ENCODE data around the gene TMCC1. TPM values are rescaled to one million over a fixed set of nuclear protein-coding genes. Genes with fewer than 3 reads are reported as not detected.

TMCC1 gene
- total RNA-seq, 4 donors from 2014 or later, result 4.1 to 21.8 (median 14.5) TPM

GRCh38 chr3:129688271-129688895, 205.1 kb downstream of the TMCC1 start:
- H3K4me3 ChIP-seq, result peak overlapping the region in 1 of 4 donors; percentile 38
- intact Hi-C loops (cut with DNase I; ENCODE audit: low total_unique reads), result no loop called here
- H3K4me1 ChIP-seq, result peaks cover 0 to 25% (median 9%) of the 10 kb centered on the region in 4 donors
- H3K27ac ChIP-seq, result peak overlapping the region; percentile 52 to 67 (median 56)
- no peaks in the 10 kb centered on the region for H3K36me3 ChIP-seq
- 54 to 59% methylated on average over 3 to 11 of the region's 11 CpGs for WGBS, 2 donors (ENCODE audit: low coverage in 1 of 2)
- no peaks in the 10 kb centered on the region for H3K27me3 ChIP-seq
- no peaks in the 10 kb centered on the region for H3K9me3 ChIP-seq
- DNase-seq, result peak; percentile 44
- in situ Hi-C loops (cut with MboI; ENCODE audit: low pct_ligation_motif_present in 1 of 4, low pct_unique_long_range_greater_than_20kb in 1 of 4, low sequenced_read_pairs in 3 of 4), result no loop called here
- no peak for TF ChIP-seq POLR2AphosphoS5 (IDR thresholded peaks at IDR 0.05)

- Histone ChIP-seq H3K9me3 (no peaks in the 10 kb centered on the region), H3K27me3 (no peaks in the 10 kb centered on the region), H3K36me3 (no peaks in the 10 kb centered on the region), H3K4me3 (peak overlapping the region in 1 of 4 donors; percentile 38), H3K4me1 (peaks cover 0 to 25% (median 9%) of the 10 kb centered on the region in 4 donors), H3K27ac (peak overlapping the region in 3 of 4 donors; percentile 55 to 67 (median 57))
- TF ChIP-seq CTCF (IDR thresholded peaks at IDR 0.05), result no peak
- no peak for TF ChIP-seq EP300 (IDR thresholded peaks at IDR 0.05; ENCODE audit: low read depth)
- no peak for TF ChIP-seq POLR2AphosphoS5 (IDR thresholded peaks at IDR 0.05)
- TF ChIP-seq POLR2A (IDR thresholded peaks at IDR 0.05), result no peak
- WGBS, 2 donors (ENCODE audit: low coverage in 1 of 2), result 85 to 100% methylated on average over 2 of the region's 2 CpGs
- intact Hi-C loops (cut with DNase I; ENCODE audit: low total_unique reads), result no loop called here
- no peak for DNase-seq
- in situ Hi-C loops (cut with MboI; ENCODE audit: low pct_ligation_motif_present in 1 of 4, low pct_unique_long_range_greater_than_20kb in 1 of 4, low sequenced_read_pairs in 3 of 4), result no loop called here
Observed at GRCh38 chr3:129687586-129688125, 205.9 kb downstream of the TMCC1 start.

GRCh38 chr3:129686941-129687340, 206.6 kb downstream of the TMCC1 start:
- H3K27ac ChIP-seq, result no peak overlapping the region
- in situ Hi-C loops (cut with MboI; ENCODE audit: low pct_ligation_motif_present in 1 of 4, low pct_unique_long_range_greater_than_20kb in 1 of 4, low sequenced_read_pairs in 3 of 4) (no loop called here), intact Hi-C loops (cut with DNase I; ENCODE audit: low total_unique reads) (no loop called here)
- peaks cover 0 to 25% (median 9%) of the 10 kb centered on the region in 4 donors for H3K4me1 ChIP-seq
- TF ChIP-seq POLR2A (IDR thresholded peaks at IDR 0.05) (no peak), EP300 (IDR thresholded peaks at IDR 0.05; ENCODE audit: low read depth) (no peak), CTCF (IDR thresholded peaks at IDR 0.05) (no peak), POLR2AphosphoS5 (IDR thresholded peaks at IDR 0.05) (no peak)
- no peaks in the 10 kb centered on the region for H3K9me3 ChIP-seq
- WGBS, 2 donors (ENCODE audit: low coverage in 1 of 2), result 85 to 88% methylated on average over 2 of the region's 2 CpGs
- no peaks in the 10 kb centered on the region for H3K36me3 ChIP-seq
- no peak overlapping the region for H3K4me3 ChIP-seq
- DNase-seq, result no peak
- no peaks in the 10 kb centered on the region for H3K27me3 ChIP-seq

- in situ Hi-C loops (cut with MboI; ENCODE audit: low pct_ligation_motif_present in 1 of 4, low pct_unique_long_range_greater_than_20kb in 1 of 4, low sequenced_read_pairs in 3 of 4), result no loop called here
- H3K4me1 ChIP-seq, result peaks cover 0 to 25% (median 9%) of the 10 kb centered on the region in 4 donors
- H3K27ac ChIP-seq, result no peak overlapping the region
- WGBS, 2 donors (ENCODE audit: low coverage in 1 of 2), result 91 to 100% methylated on average over 1 to 3 of the region's 3 CpGs
- TF ChIP-seq CTCF (IDR thresholded peaks at IDR 0.05) (no peak), EP300 (IDR thresholded peaks at IDR 0.05; ENCODE audit: low read depth) (no peak), POLR2A (IDR thresholded peaks at IDR 0.05) (no peak), POLR2AphosphoS5 (IDR thresholded peaks at IDR 0.05) (no peak)
- H3K9me3 ChIP-seq, result no peaks in the 10 kb centered on the region
- DNase-seq, result no peak
- H3K36me3 ChIP-seq, result no peaks in the 10 kb centered on the region
- no peak overlapping the region for H3K4me3 ChIP-seq
- intact Hi-C loops (cut with DNase I; ENCODE audit: low total_unique reads), result no loop called here
- H3K27me3 ChIP-seq, result no peaks in the 10 kb centered on the region
Observed at GRCh38 chr3:129684270-129684669, 209.2 kb downstream of the TMCC1 start.

Data from transverse colon (tissue), 4 donors.